ENCODE data around the gene PAX1. TPM values are rescaled to one million over a fixed set of nuclear protein-coding genes. Genes with fewer than 3 reads are reported as not detected.
A peak's percentile ranks its signal among the peaks of the same experiment; 100 is the strongest.

PAX1 gene
- total and polyA plus RNA-seq, 2 of the 8 experiments (the other 6 are each of a cell fraction or from before 2014, with no cell fraction given): not detected

DNA sequence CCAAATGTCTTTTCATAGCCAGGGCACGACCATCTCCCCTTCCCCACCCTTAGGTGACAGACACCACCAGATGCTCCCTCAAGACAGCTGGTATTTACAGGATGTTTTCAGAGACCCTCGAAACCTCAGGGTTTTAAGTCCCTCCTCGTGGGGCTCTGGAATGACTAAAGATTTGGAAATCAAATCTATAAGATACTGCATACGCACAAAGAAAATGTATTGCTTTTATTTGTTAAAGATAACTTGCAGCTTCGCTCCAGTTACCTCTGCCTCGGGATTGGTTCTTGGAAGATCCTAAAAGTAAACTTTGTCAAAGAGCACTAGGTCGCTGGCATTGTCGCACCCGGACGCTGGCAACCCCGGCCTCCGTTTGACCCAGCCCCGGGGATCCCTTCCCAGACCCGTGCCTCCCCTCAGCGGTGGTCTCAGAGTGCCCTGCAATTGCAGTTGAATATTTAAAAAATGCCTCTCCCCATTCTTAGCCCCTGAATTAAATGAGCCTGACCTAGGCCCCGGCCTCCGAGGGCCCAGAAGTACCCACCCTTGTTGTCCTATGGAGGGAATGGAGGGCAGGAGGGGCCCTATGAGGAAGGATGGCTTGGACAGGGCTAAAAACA lies 7.1 kb downstream of the PAX1 start:
- Histone ChIP-seq H4K91ac (replicated peaks; ENCODE audit: insufficient read length, low read length) (no peak overlapping the region), H3K4me1 (replicated peaks in 1 of 4; ENCODE audit: control insufficient read depth in 3 of 4, insufficient read depth in 4 of 4, low read length in 3 of 4) (peaks cover 3 to 21% (median 5%) of the 10 kb centered on the region in 4 experiments; a peak in 6 of 7 replicates), H3K56ac (replicated peaks; ENCODE audit: insufficient read length, low read depth, low read length) (no peak overlapping the region), H3K9me3 (ENCODE audit: insufficient read depth in 2 of 2, low read depth in 1 of 2, low read length in 1 of 2) (no peaks in the 10 kb centered on the region), H3K4ac (replicated peaks; ENCODE audit: insufficient read length, low read depth, low read length) (no peak overlapping the region), H3K79me2 (ENCODE audit: control insufficient read depth in 1 of 2, insufficient read depth in 2 of 2, low read length in 2 of 2) (no peaks in the 10 kb centered on the region), H4K5ac (ENCODE audit: insufficient read length, low read depth, low read length) (no peak overlapping the region), H3K23ac (ENCODE audit: insufficient read length) (no peak overlapping the region), H3K27ac (ENCODE audit: low read depth, low read length) (no peak overlapping the region), H3K79me1 (ENCODE audit: low read depth, low read length) (no peaks in the 10 kb centered on the region), H3K4me2 (ENCODE audit: insufficient read depth in 1 of 2, low read depth in 2 of 2, low read length in 2 of 2) (peak overlapping the region in 1 of 2 experiments; percentile 76; a peak in 1 of 4 replicates), H4K20me1 (replicated peaks in 1 of 2; ENCODE audit: control insufficient read depth in 1 of 2, insufficient read depth in 2 of 2, low read length in 2 of 2) (peaks cover 14 to 40% of the 10 kb centered on the region in 2 experiments), H2BK5ac (ENCODE audit: low read depth, low read length) (no peak overlapping the region), H3K14ac (ENCODE audit: insufficient read length) (no peak overlapping the region), H3K18ac (ENCODE audit: extremely low read depth, low read length) (no peak overlapping the region; the same call in 1 of the 2 replicates), H2BK120ac (replicated peaks; ENCODE audit: low read depth, low read length) (no peak overlapping the region), H3K27me3 (replicated peaks in 1 of 4; ENCODE audit: control insufficient read depth in 3 of 4, extremely low read depth in 1 of 4, insufficient read depth in 3 of 4, low read length in 3 of 4) (peaks cover 82 to 99% (median 97%) of the 10 kb centered on the region in 4 experiments), H3K9ac (replicated peaks in 1 of 4; ENCODE audit: extremely low read depth in 1 of 4, low read depth in 3 of 4, low read length in 3 of 4) (no peak overlapping the region), H2BK12ac (ENCODE audit: low read depth, low read length) (no peak overlapping the region), H2AFZ (ENCODE audit: low read length) (no peak overlapping the region), H3K36me3 (ENCODE audit: control insufficient read depth in 2 of 4, insufficient read depth in 4 of 4, low read length in 3 of 4) (peaks cover 0 to 2% (median 0%) of the 10 kb centered on the region in 4 experiments; a peak in 1 of 8 replicates), H3K4me3 (ENCODE audit: extremely low read depth in 1 of 4, insufficient read depth in 2 of 4, low read depth in 3 of 4, low read length in 4 of 4) (no peak overlapping the region), H3K23me2 (ENCODE audit: low read depth, low read length) (peaks cover 9% of the 10 kb centered on the region; the same call in 1 of the 2 replicates), H4K8ac (ENCODE audit: extremely low read depth, insufficient read depth, low read length) (no peak overlapping the region), H2BK20ac (ENCODE audit: low read length) (no peak overlapping the region), H2AK5ac (ENCODE audit: low read depth, low read length) (no peak overlapping the region), H2BK15ac (ENCODE audit: low read length) (no peak overlapping the region)
- ChIA-PET CTCF (ENCODE audit: partially characterized antibody) (interaction anchor here (0.6 to 5.3 kb wide), 2 partner anchors 10 to 1248 kb away, joined by 3 to 58 read pairs; no protein-coding TSS in a partner anchor), POLR2A (ENCODE audit: partially characterized antibody) (interaction anchor here (0.6 to 2.9 kb wide), 2 partner anchors 8 to 197 kb away, joined by 3 to 8 read pairs; no protein-coding TSS in a partner anchor)
- no peak for FAIRE-seq
- DNase-seq (ENCODE audit: low read depth in 1 of 2, low spot score in 2 of 2): no peak
- TF ChIP-seq RAD21 (IDR thresholded peaks at IDR 0.05 in 1 of 2, conservative IDR thresholded peaks at IDR 0.05 in 1 of 2; ENCODE audit: low read depth in 2 of 2, low read length in 2 of 2) (no peak), RNF2 (IDR thresholded peaks at IDR 0.05; ENCODE audit: borderline replicate concordance, low read depth, low read length, missing control alignments, poor library complexity, severe bottlenecking) (peak; percentile 96), SUZ12 (IDR thresholded peaks at IDR 0.05; ENCODE audit: low read length) (peak; percentile 66), JUN (IDR thresholded peaks at IDR 0.05; ENCODE audit: low read depth, low read length) (no peak), ASH2L (IDR thresholded peaks at IDR 0.05; ENCODE audit: low read length) (no peak), KDM5A (IDR thresholded peaks at IDR 0.05; ENCODE audit: low read length) (no peak), GTF2F1 (IDR thresholded peaks at IDR 0.05; ENCODE audit: borderline replicate concordance, low read depth, low read length) (no peak), CBX8 (IDR thresholded peaks at IDR 0.05; ENCODE audit: borderline replicate concordance, low read depth, low read length) (0 out of 2 replicates have a peak, but pooled peaks have one; percentile 5), TEAD4 (IDR thresholded peaks at IDR 0.05; ENCODE audit: low read depth, low read length) (no peak), GABPA (IDR thresholded peaks at IDR 0.05; ENCODE audit: borderline replicate concordance, insufficient read depth, low read length) (no peak), EZH2 (IDR thresholded peaks at IDR 0.05; ENCODE audit: low read depth, low read length, severe bottlenecking) (peak; percentile 23)
- 13% methylated on average over 17 of the region's 17 CpGs; no CpG with 5 or more reads in 1 of the 2 experiments for WGBS, 2 experiments (ENCODE audit: extremely low coverage in 1 of 2, insufficient coverage in 1 of 2, insufficient read length in 1 of 2, insufficient replicate concordance in 2 of 2, low coverage in 1 of 2, low lambda C conversion rate in 2 of 2, missing lambda C conversion rate in 1 of 2)
